GM12878 (cell line): ENCODE results near the gene EVI5L. TPM values are rescaled to one million over a fixed set of nuclear protein-coding genes. Genes with fewer than 3 reads are reported as not detected.

ENCODE experiments used
- ATAC-seq: fragments of 200-7000 bp; cut with Tn5 transposase; 3 replicates; pipeline ENCODE4 v1.9.1; 2020; ENCODE audit warnings: mild to moderate bottlenecking, moderate library complexity
- BruUV-seq: library from RNA; stranded (reverse); fragments of 400-500 nt; replicated peaks from 2 replicates; lab custom pipeline; 2021; lab: Mats Ljungman, UMichigan
- CTCF ChIA-PET: fragments of 300-600 bp; sonication (Branson Sonifier 250); formaldehyde crosslinking; extraction: SDS; loops from one replicate; lab custom pipeline; 2021; ENCODE audit warnings: inconsistent platforms; lab: Yijun Ruan, JAX
- POLR2A ChIA-PET: fragments of 350-600 bp; formaldehyde crosslinking; extraction: SDS; loops from one replicate; lab custom pipeline; 2021; ENCODE audit warnings: inconsistent platforms; lab: Charles Lee
- RAD21 ChIA-PET: fragments of 300-600 bp; sonication (Branson Sonifier 250); formaldehyde crosslinking; loops from one replicate; lab custom pipeline; 2023; ENCODE audit warnings: antibody characterized with exemption; ENCODE audit not compliant: unreplicated experiment; lab: Charles Lee
- SMC1A ChIA-PET: fragments of 300-600 bp; sonication (Branson Sonifier 250); formaldehyde crosslinking; loops from one replicate; lab custom pipeline; 2023; ENCODE audit not compliant: unreplicated experiment, uncharacterized antibody; lab: Charles Lee
- DNase-seq: peaks from one replicate; pipeline ENCODE4 v3.0.0-alpha.2; 2011; ENCODE audit warnings: low read depth, low spot score
- FAIRE-seq: peaks from 3 replicates; lab custom pipeline; 2011; peaks lifted over from hg19 to GRCh38; lab: Jason Lieb, UNC
- H2AFZ ChIP-seq: 2 replicates; pipeline ENCODE4 v1.6.0; 2011; ENCODE audit warnings: low read depth, low read length, control low read depth; ENCODE audit not compliant: control insufficient read depth
- H3K27ac ChIP-seq: 2 replicates; pipeline ENCODE4 v1.5.1; 2011; ENCODE audit warnings: control low read depth; ENCODE audit not compliant: control insufficient read depth, insufficient read depth
- H3K27me3 ChIP-seq, 2 experiments: replicated peaks in 1 of 2; 2 replicates each; pipeline versions ENCODE4 v1.6.0 to v1.6.1; 2011; ENCODE audit warnings: low read length in 1 of 2; ENCODE audit not compliant: control insufficient read depth in 2 of 2, insufficient read depth in 2 of 2
- H3K36me3 ChIP-seq, 2 experiments: 2 replicates each; pipeline ENCODE4 v1.5.1; 2011; ENCODE audit warnings: low read length in 1 of 2; ENCODE audit not compliant: control insufficient read depth in 2 of 2, insufficient read depth in 2 of 2
- H3K4me1 ChIP-seq: 2 replicates; pipeline ENCODE4 v1.6.1; 2011; ENCODE audit warnings: mild to moderate bottlenecking, low read length, moderate library complexity, mixed read lengths; ENCODE audit not compliant: control insufficient read depth, insufficient read depth
- H3K4me2 ChIP-seq: 2 replicates; pipeline ENCODE4 v1.6.0; 2011; ENCODE audit warnings: control low read depth; ENCODE audit not compliant: control insufficient read depth, insufficient read depth
- H3K4me3 ChIP-seq: fragments of 200-600 bp; sonication (generic); 2 replicates; pipeline ENCODE4 v1.5.1; 2016
- H3K79me2 ChIP-seq: 2 replicates; pipeline ENCODE4 v1.6.0; 2011; ENCODE audit warnings: low read length; ENCODE audit not compliant: control insufficient read depth, insufficient read depth
- H3K9ac ChIP-seq: 2 replicates; pipeline ENCODE4 v1.8.0; 2011; ENCODE audit warnings: low read length, control low read depth, mixed read lengths; ENCODE audit not compliant: control insufficient read depth, insufficient read depth
- H3K9me3 ChIP-seq: replicated peaks from 3 replicates; pipeline ENCODE4 v1.5.1; 2011; ENCODE audit warnings: mild to moderate bottlenecking, low read length; ENCODE audit not compliant: control insufficient read depth, insufficient read depth
- H4K20me1 ChIP-seq: 2 replicates; pipeline ENCODE4 v1.6.0; 2011; ENCODE audit not compliant: control insufficient read depth, insufficient read depth
- ATF3 ChIP-seq: IDR thresholded peaks from 2 replicates; pipeline ENCODE4 v1.6.1; 2011; ENCODE audit warnings: low read depth, mild to moderate bottlenecking, low read length, moderate library complexity, borderline replicate concordance; ENCODE audit errors: extremely low read depth
- BCLAF1 ChIP-seq: fragments of 450-650 bp; IDR thresholded peaks from 2 replicates; pipeline ENCODE4 v1.6.1; 2017; ENCODE audit warnings: antibody characterized with exemption, mild to moderate bottlenecking, moderate library complexity
- CREB1 ChIP-seq: IDR thresholded peaks from 2 replicates; pipeline ENCODE4 v1.6.1; 2012; ENCODE audit warnings: low read depth, mild to moderate bottlenecking, inconsistent platforms
- ELK1 ChIP-seq: IDR thresholded peaks from 2 replicates; pipeline ENCODE4 v1.6.1; 2012; ENCODE audit warnings: low read depth, low read length, improper control_type of control experiment
- JUND ChIP-seq: IDR thresholded peaks from 2 replicates; pipeline ENCODE4 v1.6.1; 2012; ENCODE audit warnings: low read depth, mild to moderate bottlenecking, low read length, improper control_type of control experiment, moderate library complexity
- WGBS: methylation state at CpG from one replicate; pipeline ENCODE4 v1.1.6; 2016; ENCODE audit warnings: low lambda C conversion rate; ENCODE audit not compliant: insufficient replicate concordance, insufficient coverage; ENCODE audit errors: missing lambda C conversion rate; 5-methylcytosine and 5-hydroxymethylcytosine counted together
- in situ Hi-C: fragments of 300-500 bp; cut with MboI; formaldehyde crosslinking; loops from 9 replicates; pipeline ENCODE4 v1.14.3; 2018; ENCODE audit warnings: mixed read lengths
- intact Hi-C: fragments of 100-400 bp; cut with micrococcal nuclease; formaldehyde crosslinking; loops from one replicate; pipeline ENCODE4 v1.14.2; 2022; ENCODE audit not compliant: unreplicated experiment
- polyA plus RNA-seq, 11 experiments: library from polyadenylated mRNA; depleted of rRNA in 4 of 11; unstranded in 6 of 11; stranded (reverse) in 5 of 11; fragments of >200 nt; fragmentation: Nextera tagmentation in 4 of 11; fragmentation: Illumina TruSeq in 1 of 11; extraction: Ambion mirVana in 4 of 11; extraction: Trizol in 1 of 11; gene quantifications; 1 replicate in 1 of 11; 2 replicates in 10 of 11; pipeline versions ENCODE4 v1.2.1 to v1.2.3, GENCODE V29; 2011 to 2016; ENCODE audit warnings: inconsistent platforms in 2 of 11, missing spikeins in 2 of 11, low read depth in 1 of 11
- total RNA-seq, 4 experiments: library from RNA; depleted of rRNA in 3 of 4; stranded (reverse); fragments of >200 nt in 3 of 4; fragmentation: Illumina TruSeq in 1 of 4; extraction: Trizol in 1 of 4; gene quantifications; 2 replicates each; pipeline versions ENCODE4 v1.2.1 to v1.2.3, GENCODE V29; 2013 to 2021

EVI5L gene
- total and polyA plus RNA-seq, 10 of the 15 experiments (the other 5 are each of a cell fraction or from before 2014, with no cell fraction given): 0.23 to 13.8 (median 5.0) TPM

- no peak for DNase-seq
- no peaks in the 10 kb centered on the region; the same call in 2 of the 3 replicates for H3K9me3 ChIP-seq
- RAD21 ChIA-PET: no interaction called here
- no peak overlapping the region for H3K9ac ChIP-seq
- FAIRE-seq: no peak
- TF ChIP-seq CREB1 (no peak), JUND (no peak), BCLAF1 (no peak), ATF3 (no peak), ELK1 (no peak)
- H4K20me1 ChIP-seq: no peaks in the 10 kb centered on the region
- H3K27me3 ChIP-seq: peaks cover 2 to 15% of the 10 kb centered on the region in 2 experiments; a peak in 3 of 4 replicates
- no peak for ATAC-seq
- intact Hi-C loops: no loop called here
- H3K4me1 ChIP-seq: peaks cover 7% of the 10 kb centered on the region; the same call in 1 of the 2 replicates
- no TSS peak for BruUV-seq
- in situ Hi-C loops: no loop called here
- H3K36me3 ChIP-seq: no peaks in the 10 kb centered on the region
- 95% methylated on average over 61 of the region's 83 CpGs for WGBS
- H3K27ac ChIP-seq: no peak overlapping the region
- H3K4me2 ChIP-seq: no peak overlapping the region
- no peaks in the 10 kb centered on the region for H3K79me2 ChIP-seq
- POLR2A ChIA-PET: no interaction called here
- no peak overlapping the region for H3K4me3 ChIP-seq
- CTCF ChIA-PET: no interaction called here
- SMC1A ChIA-PET: no interaction called here
- H2AFZ ChIP-seq: no peak overlapping the region
These were observed 33.3 kb downstream of the EVI5L start for GRCh38 chr19:7863157-7863970.
